Measurements from ENCODE around the gene RUNX3. TPM values are rescaled to one million over a fixed set of nuclear protein-coding genes. Genes with fewer than 3 reads are reported as not detected.
A peak's percentile ranks its signal among the peaks of the same experiment; 100 is the strongest.

The RUNX3 gene
- total RNA-seq, 1 experiment from 2014 or later = 36.6 TPM

DNA sequence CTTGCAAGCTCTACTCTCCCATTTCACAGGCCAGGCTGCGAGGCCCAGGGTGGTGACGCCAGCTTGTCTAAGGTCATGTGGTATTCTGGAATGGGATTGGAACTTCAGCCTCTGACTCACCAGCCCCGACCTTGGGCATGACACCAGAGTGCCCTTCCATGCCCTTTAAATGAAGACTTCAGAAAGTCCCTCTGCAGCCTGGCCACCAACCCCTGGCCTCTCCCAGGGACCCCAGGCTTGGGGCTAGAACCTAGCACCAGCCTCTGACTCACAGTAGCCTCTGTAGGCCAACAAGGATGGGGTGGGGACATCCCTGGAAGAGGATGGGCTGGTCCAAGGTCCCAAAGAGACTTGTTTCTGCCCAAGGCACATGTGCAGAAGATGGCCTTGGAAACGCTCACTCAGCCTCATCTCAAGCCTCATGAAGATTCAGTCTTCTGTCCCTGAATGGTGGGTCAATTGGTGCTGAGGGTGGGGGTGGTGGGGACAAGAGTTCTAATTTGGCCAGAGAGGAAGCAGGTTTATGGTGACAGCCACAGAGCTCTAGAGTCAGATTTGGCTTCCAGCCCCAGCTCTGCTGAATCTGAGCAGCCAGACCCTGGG, 36.1 kb upstream of the RUNX3 start:
- Histone ChIP-seq H3K4me1 (ENCODE audit: low read length) (peaks cover 10% of the 10 kb centered on the region; the same call in 1 of the 2 replicates), H3K4me2 (ENCODE audit: low read depth, low read length, poor library complexity, severe bottlenecking) (no peak overlapping the region), H3K27ac (ENCODE audit: low read length) (no peak overlapping the region), H3K27me3 (ENCODE audit: low read length) (no peaks in the 10 kb centered on the region), H4K20me1 (ENCODE audit: insufficient read depth, low read depth, low read length) (no peaks in the 10 kb centered on the region), H3K36me3 (ENCODE audit: insufficient read depth, low read length) (no peaks in the 10 kb centered on the region), H3K9me3 (ENCODE audit: low read length) (no peaks in the 10 kb centered on the region), H3K79me2 (ENCODE audit: low read length) (no peaks in the 10 kb centered on the region), H3K9me2 (replicated peaks; ENCODE audit: insufficient read depth, low read length) (no peaks in the 10 kb centered on the region), H2AFZ (ENCODE audit: low read length) (no peak overlapping the region), H3K4me3 (ENCODE audit: low read length) (no peak overlapping the region), H3K9ac (ENCODE audit: low read length) (no peak overlapping the region)
- no peak for DNase-seq

GRCh38 chr1:24965571-24965930, 35.5 kb upstream of the RUNX3 start:
- H3K27ac ChIP-seq (ENCODE audit: low read length) = no peak overlapping the region
- H3K4me2 ChIP-seq (ENCODE audit: low read depth, low read length, poor library complexity, severe bottlenecking) = no peak overlapping the region
- H2AFZ ChIP-seq (ENCODE audit: low read length) = no peak overlapping the region
- H3K79me2 ChIP-seq (ENCODE audit: low read length) = no peaks in the 10 kb centered on the region
- H3K36me3 ChIP-seq (ENCODE audit: insufficient read depth, low read length) = no peaks in the 10 kb centered on the region
- H3K9me2 ChIP-seq (replicated peaks; ENCODE audit: insufficient read depth, low read length) = no peaks in the 10 kb centered on the region
- peaks cover 10% of the 10 kb centered on the region; the same call in 1 of the 2 replicates for H3K4me1 ChIP-seq (ENCODE audit: low read length)
- no peaks in the 10 kb centered on the region for H3K27me3 ChIP-seq (ENCODE audit: low read length)
- H3K4me3 ChIP-seq (ENCODE audit: low read length) = no peak overlapping the region
- H4K20me1 ChIP-seq (ENCODE audit: insufficient read depth, low read depth, low read length) = no peaks in the 10 kb centered on the region
- H3K9ac ChIP-seq (ENCODE audit: low read length) = no peak overlapping the region
- no peak for DNase-seq
- H3K9me3 ChIP-seq (ENCODE audit: low read length) = no peaks in the 10 kb centered on the region

DNA sequence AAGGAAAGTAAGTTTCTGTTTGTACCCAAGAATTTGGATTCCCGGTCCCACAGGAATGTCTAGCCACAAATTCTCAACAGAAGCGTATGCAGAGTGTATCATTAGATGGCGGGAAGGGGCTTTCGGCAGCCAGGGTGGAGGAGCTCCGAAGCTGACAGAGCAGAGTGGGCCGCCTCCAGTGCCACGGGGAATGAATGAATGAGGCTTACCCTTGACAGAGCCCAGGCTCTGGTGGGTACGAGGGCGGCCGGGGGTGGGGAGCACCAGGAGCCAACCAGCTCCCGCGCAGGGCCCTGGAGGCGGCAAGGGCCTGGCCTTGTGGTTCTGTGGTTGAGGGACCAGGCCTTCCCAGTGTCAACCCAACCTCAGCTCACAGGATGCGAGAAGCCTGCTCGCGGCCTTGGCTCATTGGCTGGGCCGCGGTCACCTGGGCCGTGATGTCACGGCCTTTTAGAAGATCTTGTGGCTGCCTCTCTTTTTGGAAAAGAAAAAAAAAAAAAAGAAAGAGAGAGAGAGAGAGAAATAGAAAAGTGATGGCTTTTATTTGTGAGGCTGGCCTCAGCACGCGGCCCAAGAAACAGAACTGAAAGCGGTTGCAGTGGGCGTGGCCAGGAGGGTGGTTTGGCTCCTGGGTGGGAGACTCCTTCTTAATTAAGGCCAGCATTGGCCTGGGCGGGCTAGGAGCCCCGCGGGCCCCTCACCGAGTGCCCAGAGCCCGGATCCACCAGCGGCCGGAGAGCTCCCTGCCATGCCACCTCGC, 34.9 kb upstream of the RUNX3 start:
- H3K4me2 ChIP-seq (ENCODE audit: low read depth, low read length, poor library complexity, severe bottlenecking) = no peak overlapping the region
- no peaks in the 10 kb centered on the region for H3K36me3 ChIP-seq (ENCODE audit: insufficient read depth, low read length)
- H3K27me3 ChIP-seq (ENCODE audit: low read length) = no peaks in the 10 kb centered on the region
- H3K9ac ChIP-seq (ENCODE audit: low read length) = no peak overlapping the region
- no peaks in the 10 kb centered on the region for H3K9me2 ChIP-seq (replicated peaks; ENCODE audit: insufficient read depth, low read length)
- no peak overlapping the region for H3K27ac ChIP-seq (ENCODE audit: low read length)
- H3K4me1 ChIP-seq (ENCODE audit: low read length) = peaks cover 10% of the 10 kb centered on the region; the same call in 1 of the 2 replicates
- no peaks in the 10 kb centered on the region for H4K20me1 ChIP-seq (ENCODE audit: insufficient read depth, low read depth, low read length)
- peak; percentile 48 for DNase-seq
- H3K9me3 ChIP-seq (ENCODE audit: low read length) = no peaks in the 10 kb centered on the region
- no peaks in the 10 kb centered on the region for H3K79me2 ChIP-seq (ENCODE audit: low read length)
- H2AFZ ChIP-seq (ENCODE audit: low read length) = no peak overlapping the region
- no peak overlapping the region for H3K4me3 ChIP-seq (ENCODE audit: low read length)

DNA sequence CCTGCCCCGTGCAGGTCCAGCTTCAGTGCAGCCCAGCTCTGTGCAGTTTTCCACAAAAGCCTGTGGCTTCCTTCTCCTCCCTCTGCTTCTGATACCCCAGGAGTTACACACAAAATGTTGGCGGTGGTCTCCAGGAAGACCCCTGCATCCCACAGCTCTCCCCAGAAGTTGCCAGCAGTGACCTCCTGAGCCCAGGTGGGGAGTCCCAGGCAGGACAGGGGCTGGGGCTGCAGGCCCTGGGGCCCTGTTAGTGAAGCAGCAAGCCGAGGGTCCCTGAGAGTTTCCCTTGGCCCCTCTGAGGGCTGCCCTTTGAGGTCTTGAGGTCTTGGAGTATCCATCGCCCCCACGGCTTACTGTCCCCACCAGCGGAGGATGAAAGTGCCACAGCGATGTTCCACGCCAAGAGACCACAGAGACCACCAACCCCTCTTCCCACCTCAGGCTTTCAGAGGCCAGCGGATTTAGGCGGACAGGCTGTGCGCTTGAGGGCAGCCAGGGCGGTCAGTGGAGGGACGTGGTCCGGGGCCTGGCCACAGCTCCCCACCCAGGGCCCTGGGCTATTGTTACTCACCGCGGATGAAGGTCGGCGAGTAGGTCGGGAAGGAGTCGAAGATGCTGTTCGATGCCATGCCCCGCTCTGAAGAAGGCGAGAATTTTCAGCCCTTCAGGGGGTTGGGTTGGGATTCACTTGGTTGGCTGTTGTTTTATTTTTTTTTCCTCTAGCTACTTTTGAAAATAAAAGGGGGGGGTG, 34.0 kb upstream of the RUNX3 start:
- H3K4me3 ChIP-seq (ENCODE audit: low read length) = no peak overlapping the region
- no peaks in the 10 kb centered on the region for H3K27me3 ChIP-seq (ENCODE audit: low read length)
- peaks cover 10% of the 10 kb centered on the region; the same call in 1 of the 2 replicates for H3K4me1 ChIP-seq (ENCODE audit: low read length)
- DNase-seq = no peak
- H3K9me3 ChIP-seq (ENCODE audit: low read length) = no peaks in the 10 kb centered on the region
- H3K79me2 ChIP-seq (ENCODE audit: low read length) = no peaks in the 10 kb centered on the region
- H2AFZ ChIP-seq (ENCODE audit: low read length) = no peak overlapping the region
- H3K9ac ChIP-seq (ENCODE audit: low read length) = no peak overlapping the region
- no peaks in the 10 kb centered on the region for H4K20me1 ChIP-seq (ENCODE audit: insufficient read depth, low read depth, low read length)
- H3K27ac ChIP-seq (ENCODE audit: low read length) = no peak overlapping the region
- no peak overlapping the region for H3K4me2 ChIP-seq (ENCODE audit: low read depth, low read length, poor library complexity, severe bottlenecking)
- no peaks in the 10 kb centered on the region for H3K9me2 ChIP-seq (replicated peaks; ENCODE audit: insufficient read depth, low read length)
- H3K36me3 ChIP-seq (ENCODE audit: insufficient read depth, low read length) = no peaks in the 10 kb centered on the region

- peak; percentile 75 for DNase-seq
- H3K4me2 ChIP-seq (ENCODE audit: low read depth, low read length, poor library complexity, severe bottlenecking) = no peak overlapping the region
These were observed 33.2 kb upstream of the RUNX3 start for GRCh38 chr1:24963099-24963872.

GRCh38 chr1:24961961-24962861, 32.1 kb upstream of the RUNX3 start:
- no peaks in the 10 kb centered on the region for H3K27me3 ChIP-seq (ENCODE audit: low read length)
- H3K27ac ChIP-seq (ENCODE audit: low read length) = no peak overlapping the region
- no peak overlapping the region for H3K4me2 ChIP-seq (ENCODE audit: low read depth, low read length, poor library complexity, severe bottlenecking)
- H3K36me3 ChIP-seq (ENCODE audit: insufficient read depth, low read length) = no peaks in the 10 kb centered on the region
- no peaks in the 10 kb centered on the region for H3K79me2 ChIP-seq (ENCODE audit: low read length)
- H4K20me1 ChIP-seq (ENCODE audit: insufficient read depth, low read depth, low read length) = no peaks in the 10 kb centered on the region
- no peak overlapping the region for H2AFZ ChIP-seq (ENCODE audit: low read length)
- peaks cover 10% of the 10 kb centered on the region; the same call in 1 of the 2 replicates for H3K4me1 ChIP-seq (ENCODE audit: low read length)
- no peaks in the 10 kb centered on the region for H3K9me3 ChIP-seq (ENCODE audit: low read length)
- no peak for DNase-seq
- H3K9me2 ChIP-seq (replicated peaks; ENCODE audit: insufficient read depth, low read length) = no peaks in the 10 kb centered on the region
- no peak overlapping the region for H3K4me3 ChIP-seq (ENCODE audit: low read length)
- H3K9ac ChIP-seq (ENCODE audit: low read length) = no peak overlapping the region

More at GRCh38 chr1:24963099-24963872, 33.2 kb upstream of the RUNX3 start:
- H3K27ac ChIP-seq (ENCODE audit: low read length) = no peak overlapping the region
- no peak overlapping the region for H2AFZ ChIP-seq (ENCODE audit: low read length)
- no peaks in the 10 kb centered on the region for H4K20me1 ChIP-seq (ENCODE audit: insufficient read depth, low read depth, low read length)
- H3K36me3 ChIP-seq (ENCODE audit: insufficient read depth, low read length) = no peaks in the 10 kb centered on the region
- no peak overlapping the region for H3K4me3 ChIP-seq (ENCODE audit: low read length)
- H3K9me3 ChIP-seq (ENCODE audit: low read length) = no peaks in the 10 kb centered on the region
- H3K4me1 ChIP-seq (ENCODE audit: low read length) = peaks cover 10% of the 10 kb centered on the region; the same call in 1 of the 2 replicates
- H3K79me2 ChIP-seq (ENCODE audit: low read length) = no peaks in the 10 kb centered on the region
- H3K9me2 ChIP-seq (replicated peaks; ENCODE audit: insufficient read depth, low read length) = no peaks in the 10 kb centered on the region
- no peaks in the 10 kb centered on the region for H3K27me3 ChIP-seq (ENCODE audit: low read length)
- H3K9ac ChIP-seq (ENCODE audit: low read length) = no peak overlapping the region

- no peak overlapping the region for H2AFZ ChIP-seq (ENCODE audit: low read length)
- H3K27me3 ChIP-seq (ENCODE audit: low read length) = no peaks in the 10 kb centered on the region
- no peaks in the 10 kb centered on the region for H3K79me2 ChIP-seq (ENCODE audit: low read length)
- DNase-seq = no peak
- no peaks in the 10 kb centered on the region for H3K36me3 ChIP-seq (ENCODE audit: insufficient read depth, low read length)
- H3K9ac ChIP-seq (ENCODE audit: low read length) = no peak overlapping the region
- H3K4me2 ChIP-seq (ENCODE audit: low read depth, low read length, poor library complexity, severe bottlenecking) = no peak overlapping the region
- no peak overlapping the region for H3K4me3 ChIP-seq (ENCODE audit: low read length)
- H3K4me1 ChIP-seq (ENCODE audit: low read length) = peaks cover 10% of the 10 kb centered on the region; the same call in 1 of the 2 replicates
- no peak overlapping the region for H3K27ac ChIP-seq (ENCODE audit: low read length)
- H3K9me3 ChIP-seq (ENCODE audit: low read length) = no peaks in the 10 kb centered on the region
- no peaks in the 10 kb centered on the region for H3K9me2 ChIP-seq (replicated peaks; ENCODE audit: insufficient read depth, low read length)
- no peaks in the 10 kb centered on the region for H4K20me1 ChIP-seq (ENCODE audit: insufficient read depth, low read depth, low read length)
These were observed 31.3 kb upstream of the RUNX3 start for GRCh38 chr1:24961334-24961733.
